ELR (cell line): ENCODE measurements around the gene VPS54.

ENCODE experiments used
- DNase-seq: peaks from one replicate; pipeline ENCODE4 v3.0.0-alpha.2; 2015; ENCODE audit warnings: low read depth

Gene VPS54

DNA sequence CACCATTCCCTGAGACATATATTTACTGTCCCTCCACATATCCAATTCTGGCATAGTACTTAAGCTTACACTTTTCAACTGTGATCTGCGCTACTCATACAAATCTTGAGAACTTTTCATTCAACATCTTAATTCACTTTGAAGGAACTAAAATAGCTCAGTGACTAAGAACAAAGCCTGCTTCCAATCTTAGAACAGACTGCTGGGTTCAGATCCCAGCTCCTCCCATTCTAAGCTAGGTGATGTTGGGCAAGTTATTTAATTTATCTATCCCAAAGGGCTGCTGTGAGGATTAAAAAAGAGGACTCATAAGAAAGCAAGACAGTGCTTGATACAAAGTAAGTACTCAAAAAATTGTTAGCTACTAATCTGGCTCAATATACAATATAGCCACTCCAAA is 119.6 kb downstream of the VPS54 start:
- no peak for DNase-seq

DNA sequence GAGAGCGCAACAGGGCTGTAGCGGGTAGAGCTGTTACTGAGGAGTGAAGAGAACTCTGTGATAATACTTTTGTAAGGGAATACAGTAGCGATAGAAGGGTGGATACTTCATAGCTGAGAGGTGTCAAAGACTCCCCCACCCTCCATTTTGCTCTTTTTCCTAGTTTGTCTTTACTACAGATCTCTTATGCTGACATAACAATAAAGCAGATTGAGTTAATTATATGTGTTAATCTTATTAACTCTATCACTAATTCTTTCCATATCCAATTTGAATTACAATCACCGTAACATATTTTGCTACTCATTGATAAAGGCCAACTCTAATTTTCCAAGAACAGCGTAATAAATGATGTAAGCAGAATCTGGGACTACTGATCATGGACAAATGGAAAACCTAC is 120.4 kb downstream of the VPS54 start:
- no peak for DNase-seq

DNA sequence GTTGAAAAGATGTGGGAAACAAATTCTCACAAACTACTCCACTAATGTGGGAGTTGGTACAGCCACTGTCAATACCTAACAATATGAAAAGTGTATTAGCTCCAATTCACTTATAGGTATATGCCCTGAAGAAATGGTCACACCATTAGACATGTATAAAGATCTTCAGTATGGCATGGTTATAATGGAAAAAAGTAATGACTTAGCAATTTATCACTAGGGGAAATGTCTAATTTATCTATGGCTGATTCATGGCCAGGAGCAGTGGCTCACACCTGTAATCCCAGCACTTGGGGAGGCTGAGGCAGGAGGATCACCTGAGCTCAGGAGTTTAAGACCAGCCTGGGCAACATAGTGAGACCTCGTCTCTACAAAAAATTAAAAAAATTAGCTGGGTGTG is 125.1 kb downstream of the VPS54 start:
- DNase-seq = no peak

DNA sequence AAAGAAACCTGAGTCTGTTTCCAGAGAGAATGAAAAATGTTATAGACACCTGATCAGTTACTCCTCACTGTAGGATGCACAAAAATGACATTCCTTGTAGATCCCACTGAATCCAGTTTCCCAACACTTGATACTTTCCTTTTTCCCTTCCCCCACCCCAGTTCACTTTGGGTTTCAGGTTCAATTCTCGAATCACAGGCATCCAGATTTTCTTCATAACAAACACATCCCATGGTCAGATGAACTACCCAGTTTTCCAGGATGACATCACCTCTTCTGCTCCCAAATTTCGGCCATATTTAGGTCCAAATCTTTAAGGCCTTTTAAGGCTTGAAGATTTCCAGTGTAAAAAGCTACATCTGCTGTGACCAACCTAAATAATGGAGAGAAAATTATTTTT is 126.1 kb downstream of the VPS54 start:
- no peak for DNase-seq

DNA sequence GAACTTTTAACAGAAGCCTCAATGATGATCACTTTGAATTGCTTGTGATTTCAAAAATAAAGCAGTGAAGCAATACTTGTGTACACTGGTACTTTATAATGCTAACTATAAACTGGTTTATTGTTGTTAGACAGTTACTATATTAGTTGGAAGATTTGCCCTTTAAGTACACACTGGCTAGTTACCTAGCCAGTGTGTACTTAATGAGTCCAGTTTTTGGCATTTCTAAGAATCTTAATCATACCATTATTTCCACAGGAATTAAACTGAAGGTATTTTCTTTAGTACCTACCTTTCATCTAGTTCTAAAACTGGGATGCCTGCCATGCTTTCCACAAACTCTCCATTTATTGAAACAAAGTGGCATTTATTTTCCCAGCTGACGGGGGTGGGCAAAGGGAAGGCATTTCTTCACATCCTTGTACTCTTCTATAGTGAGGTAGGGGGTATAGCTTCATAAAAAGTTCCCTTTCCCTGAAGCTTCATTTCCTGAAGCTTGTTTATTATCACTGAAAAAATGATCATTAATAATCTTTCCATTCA is 127.7 kb downstream of the VPS54 start:
- DNase-seq = no peak

DNA sequence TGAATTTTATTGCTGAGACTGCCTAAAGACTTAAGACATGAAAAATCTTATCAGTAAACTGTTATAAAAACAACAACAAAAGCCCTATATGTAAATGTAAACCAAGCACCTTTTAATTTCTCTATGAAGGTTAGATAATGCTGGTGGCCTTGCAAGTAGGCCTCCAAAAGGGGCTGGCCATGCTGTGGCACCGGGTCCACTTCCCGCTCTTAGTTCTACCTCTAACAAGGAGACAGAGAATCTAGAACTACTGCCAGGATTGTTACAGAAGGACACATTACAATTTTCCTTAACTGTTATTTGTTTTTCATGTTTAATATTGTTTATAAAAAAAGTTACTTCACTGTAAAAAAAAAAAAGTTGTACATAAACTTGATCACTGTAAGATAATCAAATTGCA is 128.6 kb downstream of the VPS54 start:
- DNase-seq = no peak

DNA sequence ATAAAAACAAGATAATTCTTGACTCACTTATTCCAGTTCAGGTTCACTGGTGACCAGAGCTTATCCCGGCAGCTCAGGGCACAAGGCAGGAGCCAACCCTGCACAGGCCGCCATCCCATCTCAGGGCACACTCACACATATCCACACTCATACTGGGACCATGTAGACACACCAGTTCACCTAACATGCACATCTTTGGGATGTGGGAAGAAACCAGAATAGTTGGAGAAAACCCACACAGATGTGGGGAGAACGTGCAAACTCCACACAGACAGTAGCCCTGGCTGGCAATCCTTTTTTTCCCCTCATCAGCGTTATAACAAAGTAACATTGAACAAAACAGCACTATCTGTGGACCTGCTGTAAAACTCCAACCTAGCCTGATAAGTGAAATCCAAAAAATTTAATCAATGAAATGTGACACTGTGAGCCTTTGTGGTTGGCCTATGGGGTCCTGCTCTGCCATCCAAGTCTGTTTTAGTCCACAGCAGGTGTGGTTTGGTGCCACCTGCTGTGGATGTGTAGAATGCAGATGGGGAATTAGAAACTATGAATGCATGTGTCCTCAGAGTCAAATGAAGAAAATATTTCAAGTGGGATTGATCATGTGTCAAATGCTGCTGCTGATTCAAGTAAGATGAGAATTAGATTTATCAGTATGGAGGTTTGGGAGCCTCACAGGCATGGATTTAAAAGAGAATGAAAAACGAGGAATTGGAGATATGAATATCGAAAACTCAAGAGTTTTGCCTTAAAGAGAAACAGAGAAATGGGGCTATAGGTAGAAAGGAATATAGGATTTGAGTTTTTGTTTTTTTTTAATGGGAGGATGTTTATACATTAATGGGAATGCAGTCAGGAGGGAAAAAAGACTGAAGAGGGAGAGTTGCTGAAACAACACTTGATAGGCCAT is 130.5 kb downstream of the VPS54 start:
- peak; percentile 62 for DNase-seq

DNA sequence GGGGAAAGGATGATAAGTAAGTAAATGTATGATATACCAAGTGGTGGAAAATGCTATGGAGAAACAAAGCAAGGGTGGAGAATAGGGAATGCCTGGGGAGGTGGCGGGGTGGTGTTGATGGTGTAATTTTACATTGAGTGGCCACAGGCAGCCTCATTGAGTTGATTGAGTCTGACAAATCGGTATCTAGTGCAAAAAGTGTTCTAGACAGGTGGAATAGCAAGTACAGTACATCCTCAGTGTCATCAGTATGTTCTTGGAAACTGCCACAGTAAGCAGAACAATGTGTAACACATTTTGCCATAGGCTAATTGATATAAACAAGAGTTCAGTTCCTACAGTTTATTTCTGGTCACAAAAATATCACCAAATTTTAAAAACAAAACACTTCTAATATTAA is 131.2 kb downstream of the VPS54 start:
- no peak for DNase-seq

DNA sequence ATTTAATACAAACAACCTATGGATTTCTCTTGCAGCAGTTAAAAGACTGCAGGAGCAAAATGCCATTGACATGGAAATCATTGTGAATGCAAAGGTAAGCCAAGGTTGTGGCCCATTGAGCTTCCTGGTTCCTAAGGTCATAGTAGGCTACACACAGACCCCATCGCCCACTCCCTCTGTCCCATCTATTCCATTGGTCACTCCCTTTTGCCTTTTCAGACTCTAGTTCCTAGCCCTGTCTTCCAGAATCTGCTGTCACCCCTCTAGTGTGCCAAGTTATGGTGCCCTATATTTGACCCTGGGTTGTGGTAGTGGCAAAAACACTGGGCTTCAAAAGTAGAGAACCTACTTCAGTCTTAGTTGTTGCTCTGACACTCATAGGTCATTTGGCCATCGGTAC is 132.8 kb downstream of the VPS54 start:
- no peak for DNase-seq

DNA sequence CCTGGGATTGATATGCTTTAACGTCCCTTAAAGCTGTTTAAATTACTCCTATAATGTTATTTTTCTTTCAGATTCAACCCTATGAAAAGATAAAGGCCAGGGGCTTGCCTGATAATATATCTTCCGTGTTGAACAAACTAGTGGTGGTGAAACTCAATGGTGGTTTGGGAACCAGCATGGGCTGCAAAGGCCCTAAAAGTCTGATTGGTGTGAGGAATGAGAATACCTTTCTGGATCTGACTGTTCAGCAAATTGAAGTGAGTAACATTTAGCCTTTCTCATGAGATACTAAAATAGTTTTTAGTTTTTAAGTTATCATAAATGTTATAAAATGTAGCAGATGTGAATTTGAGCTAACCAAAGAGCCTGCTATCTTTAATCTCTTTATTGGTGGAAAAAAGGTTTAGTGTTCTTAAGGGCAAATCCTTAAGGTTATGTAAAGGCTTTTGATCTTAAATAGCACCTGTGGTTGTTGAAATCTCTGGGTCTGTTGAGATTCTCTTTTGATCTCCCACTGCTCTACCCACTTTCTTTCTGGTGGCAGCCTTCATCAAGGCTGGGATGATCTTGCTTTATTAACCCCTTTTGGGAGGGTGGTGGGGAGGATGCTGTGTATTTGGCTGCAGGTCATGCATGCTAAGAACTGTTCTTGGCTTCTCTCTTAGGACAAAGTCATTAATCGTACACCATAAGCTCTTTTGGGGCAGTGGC is 136.7 kb downstream of the VPS54 start:
- DNase-seq = no peak

DNA sequence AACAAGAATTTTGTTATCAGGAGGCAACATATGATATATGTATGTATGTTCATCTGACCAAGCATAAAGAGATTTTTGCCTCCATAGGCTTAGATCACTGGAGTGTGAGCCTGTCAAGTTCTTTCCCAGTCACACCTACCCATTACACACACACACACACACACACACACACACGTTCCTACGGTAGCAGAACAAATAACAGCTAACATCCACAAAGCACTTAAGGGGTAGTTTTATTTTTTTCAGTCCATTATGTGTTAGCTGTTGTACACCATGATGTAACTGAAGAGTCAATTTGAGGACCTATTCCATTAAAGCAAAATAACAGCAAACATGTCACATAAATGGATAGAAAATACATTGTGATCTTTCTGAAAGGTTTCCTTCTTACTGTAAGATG is 138.0 kb downstream of the VPS54 start:
- no peak for DNase-seq

DNA sequence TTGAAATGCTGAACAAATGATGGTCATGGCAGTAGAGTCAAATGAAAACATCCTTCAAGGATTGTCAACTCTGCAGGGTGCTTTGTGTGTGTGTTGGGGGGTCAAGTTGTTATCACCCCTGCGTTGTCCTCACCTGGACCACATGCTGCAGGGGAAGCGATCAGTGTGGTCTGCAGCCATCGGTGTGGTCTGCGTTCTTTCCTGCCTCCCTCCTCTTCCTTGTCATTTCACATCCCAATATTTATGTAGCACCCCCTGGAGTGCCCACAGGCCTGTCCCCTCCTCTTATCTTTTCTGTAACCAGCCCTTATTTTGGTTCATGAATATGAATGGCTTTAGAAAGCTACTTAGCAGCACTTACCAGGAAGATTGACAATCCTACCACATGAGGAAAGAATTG is 138.6 kb downstream of the VPS54 start:
- DNase-seq = no peak

DNA sequence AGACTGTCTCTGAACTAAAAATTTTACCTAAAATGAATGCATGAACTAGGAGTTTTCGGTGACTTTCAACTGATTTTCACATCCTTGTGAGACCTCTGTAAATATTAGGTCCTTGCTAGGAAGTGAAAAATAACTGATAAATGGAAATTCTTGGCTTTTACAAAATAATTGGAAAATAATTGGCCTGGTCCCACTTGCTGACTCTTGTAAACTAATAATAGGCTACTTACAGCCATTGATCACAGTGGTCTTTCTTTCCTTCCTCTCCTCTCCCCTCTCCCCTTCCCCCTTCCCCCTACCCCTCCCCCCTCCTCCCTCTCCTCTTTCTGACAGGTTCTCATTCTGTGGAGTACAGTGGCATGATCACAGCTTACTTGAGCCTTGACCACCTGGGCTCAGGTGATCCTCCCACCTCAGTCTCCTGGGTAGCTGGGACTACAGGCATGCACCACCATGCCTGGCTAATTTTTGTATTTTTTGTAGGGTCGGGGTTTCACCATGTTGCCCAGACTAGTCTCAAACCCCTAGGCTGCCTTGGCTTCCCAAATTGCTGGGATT is 139.3 kb downstream of the VPS54 start:
- no peak for DNase-seq

DNA sequence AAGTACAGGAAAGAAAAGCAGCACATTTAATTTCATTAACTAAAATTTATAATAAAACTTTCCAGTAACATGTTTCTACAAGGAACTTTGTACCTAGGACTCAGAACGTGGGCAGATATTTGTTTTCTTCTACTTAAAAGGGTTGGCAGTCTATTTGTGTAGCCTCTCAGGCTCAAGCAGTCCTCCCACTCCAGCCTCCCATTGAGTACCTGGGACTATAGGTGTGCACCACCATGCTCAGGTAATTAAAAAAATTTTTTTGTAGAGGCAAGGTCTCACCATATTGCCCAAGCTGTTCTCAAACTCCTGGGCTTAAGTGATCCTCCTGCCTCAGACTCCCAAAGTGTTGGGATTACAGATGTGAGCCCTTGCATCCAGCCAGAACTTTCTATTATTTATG is 140.7 kb downstream of the VPS54 start:
- DNase-seq = no peak

DNA sequence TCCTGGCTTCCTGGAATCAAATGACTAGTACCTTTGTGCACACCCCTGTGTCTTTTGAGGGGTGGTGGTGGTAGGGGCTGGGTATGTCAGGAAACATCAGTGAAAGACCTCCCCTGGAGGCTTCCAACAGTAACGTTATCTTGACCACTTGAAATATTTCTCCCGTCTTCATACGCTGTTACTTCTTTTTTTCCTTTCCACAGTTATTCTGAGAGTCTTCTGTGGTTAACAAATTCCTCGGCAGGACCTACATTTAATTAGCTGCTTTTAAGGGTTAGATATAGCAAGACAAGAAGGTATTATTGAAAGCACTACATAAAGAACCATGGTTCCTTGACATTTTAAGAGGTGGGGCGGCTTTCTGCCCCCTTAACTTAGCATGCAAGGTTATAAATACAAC is 142.9 kb downstream of the VPS54 start:
- DNase-seq = no peak

DNA sequence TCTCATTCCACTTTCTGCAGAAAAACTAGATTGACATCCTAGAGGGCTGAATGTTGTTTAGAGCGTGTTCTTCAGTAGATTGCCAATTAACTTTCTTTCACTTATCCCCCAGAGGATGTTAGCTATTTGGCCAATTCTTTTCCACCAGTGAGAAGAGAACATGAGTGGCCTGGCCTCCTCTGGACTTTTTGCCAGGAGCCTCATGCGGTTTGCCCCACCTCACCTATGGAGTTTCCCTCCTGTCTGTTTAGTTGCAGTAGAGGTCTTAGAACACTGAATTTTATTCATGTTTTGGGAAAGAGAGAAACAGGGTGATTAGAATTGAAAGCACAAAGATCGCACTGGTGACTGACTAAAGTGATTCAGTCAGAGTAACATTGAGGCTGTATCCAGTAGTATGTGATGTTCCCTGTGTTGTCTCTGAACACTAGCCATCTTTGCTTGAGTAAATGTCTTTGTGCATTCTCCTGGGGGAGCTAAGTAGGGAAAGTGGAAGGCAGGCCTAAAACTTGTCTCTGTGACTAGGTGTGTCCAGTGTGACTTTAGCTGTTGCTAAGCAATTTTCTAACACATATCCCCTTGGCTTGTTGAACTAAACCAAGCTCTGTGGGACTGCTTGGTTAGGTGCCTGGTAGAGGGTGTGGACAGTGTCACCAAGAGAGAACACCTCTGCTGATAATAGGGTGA is 143.5 kb downstream of the VPS54 start:
- DNase-seq = no peak

DNA sequence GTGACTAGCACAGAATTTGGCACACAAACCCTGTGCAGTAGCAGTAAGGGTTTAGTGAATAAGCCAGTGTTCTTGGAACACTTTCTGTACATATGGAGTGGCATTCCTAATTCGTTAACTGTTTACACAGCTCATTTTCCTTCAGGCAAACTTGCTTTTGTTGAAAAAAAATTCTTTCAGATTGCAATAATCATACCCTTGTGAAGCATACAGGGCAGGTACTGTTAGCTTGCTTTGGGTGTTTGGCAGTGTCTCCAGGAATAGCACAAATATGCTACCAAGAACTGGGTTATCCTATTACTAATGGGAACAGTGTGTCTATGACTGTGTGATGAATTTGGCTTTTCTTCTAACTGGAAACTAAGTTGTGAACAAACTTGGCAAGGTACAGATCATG is 144.1 kb downstream of the VPS54 start:
- DNase-seq = peak; percentile 5

DNA sequence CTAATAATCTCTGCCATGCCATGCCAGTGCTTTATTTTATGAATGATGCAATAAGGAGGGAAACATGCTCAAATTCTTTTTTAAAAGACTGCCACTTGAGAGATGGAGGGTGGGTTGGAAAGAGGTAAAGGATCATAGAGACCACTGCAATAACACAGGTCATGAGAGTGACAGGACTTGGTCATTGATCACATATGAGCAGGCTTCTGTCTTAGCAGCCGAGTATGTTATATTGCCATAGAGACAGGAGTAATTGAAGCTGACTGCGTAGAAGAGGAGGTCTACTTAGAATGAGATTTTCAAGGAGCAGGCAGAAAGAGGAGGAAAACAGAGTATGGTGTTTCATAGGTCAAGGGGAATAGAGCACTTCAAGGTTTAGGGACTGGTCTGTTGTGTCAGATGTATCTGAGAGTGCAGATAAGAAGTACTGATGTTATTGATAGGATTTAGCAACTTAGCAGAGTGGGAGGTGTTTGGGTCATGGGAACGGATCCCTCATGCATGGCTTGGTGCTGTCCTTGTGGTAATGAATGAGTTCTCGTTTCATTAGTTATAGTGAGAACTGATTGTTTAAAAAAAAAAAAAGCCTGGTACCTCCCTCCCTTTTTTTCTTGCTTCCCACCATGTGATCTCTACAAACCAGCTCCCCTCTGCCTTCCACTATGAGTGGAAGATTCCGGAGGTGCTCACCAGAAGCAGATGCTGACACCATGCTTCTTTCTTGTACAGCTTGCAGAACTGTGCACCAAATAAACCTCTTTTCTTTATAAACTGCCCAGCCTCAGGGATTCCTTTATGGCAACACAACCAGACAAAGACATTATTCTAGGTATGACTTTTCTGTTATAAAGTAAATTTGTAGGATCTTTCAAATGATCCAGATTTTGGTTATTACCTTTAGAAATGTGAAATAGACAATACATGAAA is 144.8 kb downstream of the VPS54 start:
- DNase-seq = no peak

DNA sequence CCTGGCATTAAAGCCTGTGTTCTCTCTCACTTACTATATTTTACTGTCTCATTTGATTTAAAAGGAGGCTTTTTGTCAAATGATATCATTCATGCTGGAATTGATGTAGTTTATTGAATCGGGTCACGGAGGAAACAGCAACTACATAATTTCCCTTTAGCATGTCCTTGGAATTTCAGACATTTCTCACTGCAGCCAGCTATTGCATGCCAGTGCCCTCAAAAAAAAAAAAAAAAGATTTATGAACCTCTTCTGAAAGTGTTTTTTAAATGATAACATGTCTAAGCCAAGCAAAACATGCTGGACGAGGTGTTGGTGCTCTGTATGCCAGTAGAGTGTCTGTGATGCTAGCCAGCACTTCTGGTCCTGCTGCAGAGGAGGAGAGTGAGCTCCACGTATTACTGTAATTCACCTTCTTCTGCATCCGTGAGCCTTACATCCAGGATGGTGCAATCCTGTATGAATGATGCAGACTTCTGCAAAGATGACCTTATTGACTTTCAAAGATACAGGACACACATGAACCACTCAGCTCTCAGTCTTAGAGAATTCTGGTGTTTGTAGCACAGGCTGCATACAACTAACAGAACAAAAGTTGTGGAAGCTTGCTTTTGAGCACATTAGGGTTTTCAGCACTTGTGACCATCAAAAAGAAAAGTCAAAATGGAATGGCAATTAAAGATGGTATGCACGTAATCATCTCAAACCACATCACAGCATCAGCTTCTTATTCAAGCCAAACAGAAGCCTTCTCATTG is 146.5 kb downstream of the VPS54 start:
- DNase-seq = no peak

DNA sequence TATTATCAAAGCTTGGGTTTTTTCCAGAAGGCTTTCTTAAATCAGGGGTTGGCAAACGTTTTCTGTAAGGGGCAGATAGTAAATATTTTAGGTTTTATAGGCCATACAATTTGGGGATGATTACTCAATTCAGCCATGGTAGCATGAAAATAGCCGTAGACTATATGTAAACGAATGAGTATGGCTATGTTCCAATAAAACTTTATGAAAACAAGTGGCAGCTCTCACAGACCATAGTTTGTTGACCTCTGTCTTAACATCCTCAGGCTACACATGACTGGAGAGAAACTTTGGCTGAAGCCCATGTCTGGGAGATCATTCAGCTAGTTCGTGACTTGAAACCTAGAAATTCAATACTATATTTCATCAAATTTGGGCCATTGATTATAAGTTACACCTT is 147.4 kb downstream of the VPS54 start:
- DNase-seq = no peak

DNA sequence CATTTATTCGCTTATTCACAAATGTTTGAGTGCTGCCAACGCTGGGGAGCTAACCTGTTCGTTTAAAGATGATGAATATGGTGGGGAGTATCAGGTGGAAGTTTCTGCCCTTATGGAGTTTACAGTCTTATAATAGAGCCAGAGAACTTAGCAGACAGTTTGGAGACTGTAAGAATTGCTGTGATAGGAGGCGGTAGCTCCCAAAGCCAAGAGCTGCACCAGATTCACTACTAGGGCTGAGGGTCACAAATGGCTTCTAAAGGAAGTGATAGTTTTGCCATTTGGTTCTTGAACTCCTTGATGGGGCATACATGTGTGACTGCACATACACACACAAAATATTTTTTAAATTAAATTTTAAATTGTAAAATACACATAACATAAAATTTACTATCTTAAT is 148.5 kb downstream of the VPS54 start:
- DNase-seq = no peak
